ENCODE results near the gene VDR. TPM values are rescaled to one million over a fixed set of nuclear protein-coding genes. Genes with fewer than 3 reads are reported as not detected.
A peak's percentile ranks its signal among the peaks of the same experiment; 100 is the strongest.

The VDR gene
- total RNA-seq, 1 experiment from 2014 or later, result 9.5 TPM

DNA sequence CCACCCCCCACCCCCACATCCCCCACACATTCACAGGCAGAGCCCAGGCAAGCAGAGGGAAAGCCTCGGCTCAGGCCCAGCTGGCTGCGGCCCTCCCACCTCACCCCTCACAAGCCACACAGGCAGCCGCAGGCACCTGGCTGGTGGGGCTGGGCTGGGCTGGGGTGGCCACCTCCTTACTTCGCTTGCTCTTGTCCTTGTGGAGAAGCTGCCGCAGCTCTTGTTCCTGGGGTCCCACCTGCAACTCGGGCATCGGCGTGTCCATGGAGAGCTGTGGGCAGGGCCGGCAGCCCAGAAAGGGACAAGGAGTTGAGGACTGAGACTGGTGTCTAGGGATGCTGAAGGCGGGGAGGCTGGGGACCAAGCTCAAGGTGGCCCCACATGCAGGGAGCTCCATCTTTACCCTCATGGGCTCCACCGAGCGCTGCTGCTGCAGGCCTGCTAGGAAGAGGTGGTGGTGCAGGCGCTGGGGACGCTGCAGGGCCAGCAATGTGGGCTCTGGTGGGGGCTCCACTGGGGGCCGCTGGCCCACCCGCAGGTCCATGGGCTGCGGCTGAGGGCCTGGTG lies 106.3 kb downstream of the VDR start:
- H3K9me3 ChIP-seq (ENCODE audit: control insufficient read depth in 1 of 2, insufficient read depth in 1 of 2, low read depth in 1 of 2, low read length in 2 of 2), result no peaks in the 10 kb centered on the region
- H4K20me1 ChIP-seq (ENCODE audit: insufficient read depth), result no peaks in the 10 kb centered on the region
- peaks cover 0 to 7% of the 10 kb centered on the region in 2 experiments; a peak in 2 of 4 replicates for H3K36me3 ChIP-seq (ENCODE audit: control insufficient read depth in 1 of 2, insufficient read depth in 2 of 2, low read length in 2 of 2)
- H2AFZ ChIP-seq (ENCODE audit: low read depth, low read length, poor library complexity, severe bottlenecking), result no peak overlapping the region
- H3K4me3 ChIP-seq (replicated peaks in 1 of 2; ENCODE audit: low read depth in 1 of 2, low read length in 2 of 2), result no peak overlapping the region
- no peaks in the 10 kb centered on the region for H3K4me1 ChIP-seq (ENCODE audit: control insufficient read depth in 1 of 2, insufficient read depth in 2 of 2, low read length in 2 of 2)
- intact Hi-C loops (cut with micrococcal nuclease), result no loop called here
- ATAC-seq, result no peak
- no peak overlapping the region for H3K27ac ChIP-seq (ENCODE audit: low read depth, low read length)
- no peaks in the 10 kb centered on the region for H3K27me3 ChIP-seq (ENCODE audit: insufficient read depth, low read length)
- DNase-seq (ENCODE audit: low read depth, low spot score), result no peak
- ChIA-PET POLR2A (no interaction called here), RAD21 (ENCODE audit: low non-redundant PET in 1 of 2, low total read pairs in 2 of 2, uncharacterized antibody in 2 of 2, unreplicated experiment in 2 of 2) (interaction anchor here in 1 of 2 experiments (2.0 kb wide), 1 partner anchor 40 kb away, joined by 7 read pairs; no protein-coding TSS in a partner anchor), CTCF (interaction anchor here (1.0 to 7.7 kb wide), 2 partner anchors 37 to 40 kb away, joined by 3 to 85 read pairs; no protein-coding TSS in a partner anchor)
- H3K79me2 ChIP-seq (ENCODE audit: insufficient read depth, low read length), result no peaks in the 10 kb centered on the region; the same call in 1 of the 2 replicates
- TF ChIP-seq POLR2A (IDR thresholded peaks at IDR 0.05; ENCODE audit: borderline replicate concordance, extremely low read depth, insufficient read depth, insufficient read length) (no peak), JUND (IDR thresholded peaks at IDR 0.05) (no peak), TCF7L2 (IDR thresholded peaks at IDR 0.05; ENCODE audit: borderline replicate concordance, extremely low read depth, insufficient read depth, insufficient read length) (no peak), ZFX (IDR thresholded peaks at IDR 0.05) (no peak)
- no peak overlapping the region for H3K4me2 ChIP-seq (ENCODE audit: low read length)
- no TSS peak for BruUV-seq (replicated peaks)
- no peaks in the 10 kb centered on the region for H3K9me2 ChIP-seq (ENCODE audit: insufficient read depth)
- no peak overlapping the region for H3K9ac ChIP-seq (ENCODE audit: low read length)

DNA sequence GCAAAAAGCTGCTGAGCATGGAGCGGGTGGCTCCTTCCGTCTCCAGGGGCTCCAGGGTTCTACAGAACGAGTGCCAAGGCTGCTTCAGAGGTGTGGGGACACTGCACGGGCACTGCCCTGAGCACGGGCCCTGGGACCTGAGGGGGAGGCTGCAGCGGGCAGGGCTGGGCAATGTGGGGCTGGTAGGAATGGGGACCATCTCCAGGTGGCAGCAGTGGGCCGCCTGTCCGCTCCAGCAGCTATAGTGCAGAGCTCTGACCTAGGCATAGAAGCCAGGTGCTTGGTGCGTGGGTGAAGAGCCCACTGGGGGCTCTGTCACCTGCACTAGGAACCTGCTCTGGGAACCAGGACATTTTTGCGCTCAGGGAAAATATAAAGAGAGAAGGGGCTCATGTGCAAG lies 107.4 kb downstream of the VDR start:
- Histone ChIP-seq H3K9ac (ENCODE audit: low read length) (no peak overlapping the region), H3K79me2 (ENCODE audit: insufficient read depth, low read length) (no peaks in the 10 kb centered on the region; the same call in 1 of the 2 replicates), H4K20me1 (ENCODE audit: insufficient read depth) (no peaks in the 10 kb centered on the region), H3K9me2 (ENCODE audit: insufficient read depth) (no peaks in the 10 kb centered on the region), H3K4me1 (ENCODE audit: control insufficient read depth in 1 of 2, insufficient read depth in 2 of 2, low read length in 2 of 2) (no peaks in the 10 kb centered on the region), H3K9me3 (ENCODE audit: control insufficient read depth in 1 of 2, insufficient read depth in 1 of 2, low read depth in 1 of 2, low read length in 2 of 2) (no peaks in the 10 kb centered on the region), H3K4me2 (ENCODE audit: low read length) (no peak overlapping the region), H3K27ac (ENCODE audit: low read depth, low read length) (no peak overlapping the region), H3K27me3 (ENCODE audit: insufficient read depth, low read length) (no peaks in the 10 kb centered on the region), H3K4me3 (replicated peaks in 1 of 2; ENCODE audit: low read depth in 1 of 2, low read length in 2 of 2) (no peak overlapping the region), H3K36me3 (ENCODE audit: control insufficient read depth in 1 of 2, insufficient read depth in 2 of 2, low read length in 2 of 2) (peaks cover 0 to 7% of the 10 kb centered on the region in 2 experiments; a peak in 3 of 4 replicates), H2AFZ (ENCODE audit: low read depth, low read length, poor library complexity, severe bottlenecking) (no peak overlapping the region)
- no TSS peak for BruUV-seq (replicated peaks)
- RAD21 ChIA-PET (ENCODE audit: low non-redundant PET in 1 of 2, low total read pairs in 2 of 2, uncharacterized antibody in 2 of 2, unreplicated experiment in 2 of 2), result interaction anchor here (0.7 to 1.0 kb wide), 5 partner anchors 32 to 41 kb away, joined by 3 to 25 read pairs (median 4); no protein-coding TSS in a partner anchor
- intact Hi-C loops (cut with micrococcal nuclease), result loop anchor here (1.0 kb wide), 1 partner anchor 41 kb away; no protein-coding TSS in a partner anchor
- ATAC-seq (peak; percentile 89), DNase-seq (ENCODE audit: low read depth, low spot score) (no peak)
- CTCF ChIA-PET, result interaction anchor here (0.6 to 7.7 kb wide), 2 partner anchors 41 to 43 kb away, joined by 3 to 85 read pairs; no protein-coding TSS in a partner anchor
- POLR2A ChIA-PET, result no interaction called here
- TF ChIP-seq EGR1 (IDR thresholded peaks at IDR 0.05; ENCODE audit: low read depth) (no peak), TCF7L2 (IDR thresholded peaks at IDR 0.05; ENCODE audit: borderline replicate concordance, extremely low read depth, insufficient read depth, insufficient read length) (no peak), EZH2phosphoT487 (IDR thresholded peaks at IDR 0.05; ENCODE audit: borderline replicate concordance) (no peak), POLR2AphosphoS5 (IDR thresholded peaks at IDR 0.05; ENCODE audit: low read depth, low read length) (no peak), ZNF274 (IDR thresholded peaks at IDR 0.05; ENCODE audit: low read depth, low read length) (no peak), SIN3A (IDR thresholded peaks at IDR 0.05; ENCODE audit: low read depth) (no peak), CBX3 (IDR thresholded peaks at IDR 0.05; ENCODE audit: low read depth) (no peak)
- TF ChIP-seq, protein P1, sequence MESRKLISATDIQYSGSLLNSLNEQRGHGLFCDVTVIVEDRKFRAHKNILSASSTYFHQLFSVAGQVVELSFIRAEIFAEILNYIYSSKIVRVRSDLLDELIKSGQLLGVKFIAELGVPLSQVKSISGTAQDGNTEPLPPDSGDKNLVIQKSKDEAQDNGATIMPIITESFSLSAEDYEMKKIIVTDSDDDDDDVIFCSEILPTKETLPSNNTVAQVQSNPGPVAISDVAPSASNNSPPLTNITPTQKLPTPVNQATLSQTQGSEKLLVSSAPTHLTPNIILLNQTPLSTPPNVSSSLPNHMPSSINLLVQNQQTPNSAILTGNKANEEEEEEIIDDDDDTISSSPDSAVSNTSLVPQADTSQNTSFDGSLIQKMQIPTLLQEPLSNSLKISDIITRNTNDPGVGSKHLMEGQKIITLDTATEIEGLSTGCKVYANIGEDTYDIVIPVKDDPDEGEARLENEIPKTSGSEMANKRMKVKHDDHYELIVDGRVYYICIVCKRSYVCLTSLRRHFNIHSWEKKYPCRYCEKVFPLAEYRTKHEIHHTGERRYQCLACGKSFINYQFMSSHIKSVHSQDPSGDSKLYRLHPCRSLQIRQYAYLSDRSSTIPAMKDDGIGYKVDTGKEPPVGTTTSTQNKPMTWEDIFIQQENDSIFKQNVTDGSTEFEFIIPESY (IDR thresholded peaks at IDR 0.05; ENCODE audit: extremely low read depth, insufficient replicate concordance, low read length), result no peak
- TF ChIP-seq, protein P2, sequence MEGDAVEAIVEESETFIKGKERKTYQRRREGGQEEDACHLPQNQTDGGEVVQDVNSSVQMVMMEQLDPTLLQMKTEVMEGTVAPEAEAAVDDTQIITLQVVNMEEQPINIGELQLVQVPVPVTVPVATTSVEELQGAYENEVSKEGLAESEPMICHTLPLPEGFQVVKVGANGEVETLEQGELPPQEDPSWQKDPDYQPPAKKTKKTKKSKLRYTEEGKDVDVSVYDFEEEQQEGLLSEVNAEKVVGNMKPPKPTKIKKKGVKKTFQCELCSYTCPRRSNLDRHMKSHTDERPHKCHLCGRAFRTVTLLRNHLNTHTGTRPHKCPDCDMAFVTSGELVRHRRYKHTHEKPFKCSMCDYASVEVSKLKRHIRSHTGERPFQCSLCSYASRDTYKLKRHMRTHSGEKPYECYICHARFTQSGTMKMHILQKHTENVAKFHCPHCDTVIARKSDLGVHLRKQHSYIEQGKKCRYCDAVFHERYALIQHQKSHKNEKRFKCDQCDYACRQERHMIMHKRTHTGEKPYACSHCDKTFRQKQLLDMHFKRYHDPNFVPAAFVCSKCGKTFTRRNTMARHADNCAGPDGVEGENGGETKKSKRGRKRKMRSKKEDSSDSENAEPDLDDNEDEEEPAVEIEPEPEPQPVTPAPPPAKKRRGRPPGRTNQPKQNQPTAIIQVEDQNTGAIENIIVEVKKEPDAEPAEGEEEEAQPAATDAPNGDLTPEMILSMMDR (IDR thresholded peaks at IDR 0.05 in 2 of 3, conservative IDR thresholded peaks at IDR 0.05 in 1 of 3; ENCODE audit: borderline replicate concordance in 1 of 3, insufficient read depth in 1 of 3, low read depth in 2 of 3, low read length in 2 of 3), result peak; percentile 47 to 62 (median 51); a peak in 5 of 6 replicates
- TF ChIP-seq, protein P3, sequence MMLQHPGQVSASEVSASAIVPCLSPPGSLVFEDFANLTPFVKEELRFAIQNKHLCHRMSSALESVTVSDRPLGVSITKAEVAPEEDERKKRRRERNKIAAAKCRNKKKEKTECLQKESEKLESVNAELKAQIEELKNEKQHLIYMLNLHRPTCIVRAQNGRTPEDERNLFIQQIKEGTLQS (IDR thresholded peaks at IDR 0.05), result no peak

Data from HCT116 (cell line).